ENCODE results near the gene C12orf50. TPM values are rescaled to one million over a fixed set of nuclear protein-coding genes. Genes with fewer than 3 reads are reported as not detected.

Gene C12orf50
- total RNA-seq, 4 donors from 2014 or later = not detected

DNA sequence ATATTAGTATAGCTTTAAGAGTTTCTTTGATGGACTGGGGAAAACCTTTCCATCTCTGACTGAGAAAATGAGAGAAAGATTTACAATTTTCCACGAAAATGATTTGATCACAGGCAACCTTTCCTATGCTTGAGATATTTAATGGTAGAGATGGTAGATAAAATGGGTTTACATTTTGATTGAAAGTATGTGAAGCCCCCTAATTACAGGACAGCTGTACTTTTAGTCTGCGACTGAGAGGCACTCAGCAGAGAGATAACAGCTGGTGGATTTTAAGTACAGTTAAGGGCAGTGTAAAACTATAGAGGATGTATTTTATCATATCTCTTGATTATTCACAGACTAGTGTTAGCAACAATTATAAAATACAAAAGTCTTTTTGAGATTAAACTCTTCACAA is 40.7 kb downstream of the C12orf50 start:
- Histone ChIP-seq H3K27ac (replicated peaks in 1 of 4) (no peak overlapping the region), H3K4me3 (no peak overlapping the region), H3K27me3 (no peaks in the 10 kb centered on the region), H3K9me3 (no peaks in the 10 kb centered on the region), H3K4me1 (no peaks in the 10 kb centered on the region), H3K36me3 (no peaks in the 10 kb centered on the region)
- TF ChIP-seq POLR2A (IDR thresholded peaks at IDR 0.05; ENCODE audit: low read depth) = no peak
- TF ChIP-seq CTCF (IDR thresholded peaks at IDR 0.05) = no peak
- TF ChIP-seq POLR2AphosphoS5 (IDR thresholded peaks at IDR 0.05) = no peak
- no peak for TF ChIP-seq EP300 (IDR thresholded peaks at IDR 0.05)
- no peak for DNase-seq (ENCODE audit: extremely low spot score)
- intact Hi-C loops (cut with DNase I) = no loop called here
- WGBS = 63% methylated on average over 2 of the region's 2 CpGs

DNA sequence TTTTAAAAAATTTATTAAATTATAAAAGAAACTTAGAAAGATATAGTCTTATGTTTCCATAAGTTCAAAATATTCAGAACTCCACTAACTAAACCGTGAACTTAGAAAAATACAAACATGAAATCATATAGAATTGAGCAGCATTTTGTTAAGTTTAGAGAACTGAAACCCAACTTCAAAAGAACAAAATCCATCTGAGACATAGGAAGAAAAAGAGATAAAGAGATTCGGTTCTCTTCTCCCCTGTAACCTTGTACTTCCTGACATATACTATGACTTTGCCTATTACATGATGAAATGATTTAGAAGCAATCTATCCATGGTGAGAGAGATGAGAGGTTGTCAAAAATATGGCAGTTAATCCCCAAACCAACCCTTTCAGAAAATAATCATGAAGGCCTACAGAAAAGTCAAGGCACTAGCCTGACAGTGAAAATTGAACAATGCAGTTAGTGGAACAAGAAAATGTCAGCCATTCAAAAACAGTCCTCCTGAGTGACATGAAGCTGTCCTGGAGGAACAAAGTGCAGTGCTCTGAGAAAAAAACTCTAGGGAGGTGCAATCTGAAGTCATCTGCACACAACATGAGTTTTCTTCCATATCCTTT is 44.0 kb downstream of the C12orf50 start:
- no peak for DNase-seq (ENCODE audit: extremely low spot score)
- Histone ChIP-seq H3K36me3 (no peaks in the 10 kb centered on the region), H3K4me1 (no peaks in the 10 kb centered on the region), H3K4me3 (no peak overlapping the region), H3K27me3 (no peaks in the 10 kb centered on the region), H3K27ac (replicated peaks in 1 of 4) (no peak overlapping the region), H3K9me3 (no peaks in the 10 kb centered on the region)
- 88% methylated on average over 2 of the region's 2 CpGs for WGBS
- intact Hi-C loops (cut with DNase I) = no loop called here
- no peak for TF ChIP-seq EP300 (IDR thresholded peaks at IDR 0.05)
- TF ChIP-seq CTCF (IDR thresholded peaks at IDR 0.05) = no peak
- no peak for TF ChIP-seq POLR2AphosphoS5 (IDR thresholded peaks at IDR 0.05)
- no peak for TF ChIP-seq POLR2A (IDR thresholded peaks at IDR 0.05; ENCODE audit: low read depth)

DNA sequence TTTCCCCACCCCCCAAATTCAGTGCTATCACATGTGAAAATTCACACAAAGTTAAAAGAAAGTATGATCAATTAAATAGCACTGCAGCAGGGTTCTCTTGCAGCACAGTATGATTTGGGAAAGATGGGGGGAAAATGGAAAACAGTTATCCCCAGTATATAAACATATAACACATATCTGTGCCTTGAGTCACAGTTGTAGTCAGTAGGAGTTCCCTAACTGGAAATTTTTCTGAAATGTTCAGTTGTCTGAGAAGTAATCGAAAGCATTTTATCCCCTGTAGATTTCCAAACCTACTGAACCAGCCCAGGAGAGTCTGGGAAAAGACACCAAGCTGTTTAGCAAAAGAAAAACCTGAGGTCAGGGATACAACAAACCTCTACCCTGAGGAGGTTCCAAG is 47.0 kb downstream of the C12orf50 start:
- no peaks in the 10 kb centered on the region for H3K36me3 ChIP-seq
- intact Hi-C loops (cut with DNase I) = no loop called here

GRCh38 chr12:87981495-87981894 is 47.7 kb downstream of the C12orf50 start:
- no peaks in the 10 kb centered on the region for H3K36me3 ChIP-seq
- no peak overlapping the region for H3K4me3 ChIP-seq
- 86% methylated on average over 1 of the region's 1 CpG for WGBS
- H3K4me1 ChIP-seq = no peaks in the 10 kb centered on the region
- DNase-seq (ENCODE audit: extremely low spot score) = no peak
- H3K9me3 ChIP-seq = no peaks in the 10 kb centered on the region
- H3K27ac ChIP-seq (replicated peaks in 1 of 4) = no peak overlapping the region
- intact Hi-C loops (cut with DNase I) = no loop called here
- no peak for TF ChIP-seq POLR2A (IDR thresholded peaks at IDR 0.05; ENCODE audit: low read depth)
- TF ChIP-seq CTCF (IDR thresholded peaks at IDR 0.05) = no peak
- no peak for TF ChIP-seq POLR2AphosphoS5 (IDR thresholded peaks at IDR 0.05)
- no peak for TF ChIP-seq EP300 (IDR thresholded peaks at IDR 0.05)
- H3K27me3 ChIP-seq = no peaks in the 10 kb centered on the region

More for the DNA sequence above, 47.0 kb downstream of the C12orf50 start:
- 83% methylated on average over 1 of the region's 1 CpG for WGBS
- no peak for DNase-seq (ENCODE audit: extremely low spot score)
- no peaks in the 10 kb centered on the region for H3K4me1 ChIP-seq
- no peak for TF ChIP-seq POLR2A (IDR thresholded peaks at IDR 0.05; ENCODE audit: low read depth)
- TF ChIP-seq EP300 (IDR thresholded peaks at IDR 0.05) = no peak
- TF ChIP-seq POLR2AphosphoS5 (IDR thresholded peaks at IDR 0.05) = no peak
- TF ChIP-seq CTCF (IDR thresholded peaks at IDR 0.05) = no peak
- H3K27ac ChIP-seq (replicated peaks in 1 of 4) = no peak overlapping the region
- no peaks in the 10 kb centered on the region for H3K9me3 ChIP-seq
- no peaks in the 10 kb centered on the region for H3K27me3 ChIP-seq
- H3K4me3 ChIP-seq = no peak overlapping the region

DNA sequence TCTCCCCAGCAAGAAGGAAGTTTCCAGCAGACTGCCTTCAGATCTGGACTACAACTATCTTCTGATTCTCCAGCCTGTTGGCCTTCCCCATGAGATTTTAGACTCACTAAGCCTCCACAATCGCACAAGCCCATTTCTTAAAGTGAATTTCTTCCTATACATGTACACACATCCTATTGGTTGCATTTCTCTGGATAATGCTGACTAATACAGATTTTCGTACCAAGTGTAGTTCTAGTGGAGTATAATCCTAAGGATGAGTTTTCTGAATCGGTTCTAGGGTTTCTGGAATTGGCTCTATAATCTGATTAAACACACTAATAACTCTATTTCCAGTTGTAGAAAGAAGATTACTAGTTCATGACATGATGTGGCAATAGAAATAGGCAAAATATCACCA is 53.3 kb downstream of the C12orf50 start:
- H3K4me1 ChIP-seq = no peaks in the 10 kb centered on the region
- 85% methylated on average over 3 of the region's 3 CpGs for WGBS
- H3K36me3 ChIP-seq = no peaks in the 10 kb centered on the region
- no peak overlapping the region for H3K27ac ChIP-seq (replicated peaks in 1 of 4)
- no peak for DNase-seq (ENCODE audit: extremely low spot score)
- no peaks in the 10 kb centered on the region for H3K9me3 ChIP-seq
- no peaks in the 10 kb centered on the region for H3K27me3 ChIP-seq
- H3K4me3 ChIP-seq = no peak overlapping the region
- intact Hi-C loops (cut with DNase I) = no loop called here
- TF ChIP-seq EP300 (IDR thresholded peaks at IDR 0.05) = no peak
- TF ChIP-seq POLR2AphosphoS5 (IDR thresholded peaks at IDR 0.05) = no peak
- TF ChIP-seq CTCF (IDR thresholded peaks at IDR 0.05) = no peak
- no peak for TF ChIP-seq POLR2A (IDR thresholded peaks at IDR 0.05; ENCODE audit: low read depth)

Data from esophagus muscularis mucosa (tissue), 4 donors.